Superior temporal gyrus (tissue), 1 donor: ENCODE results near the gene CPNE2.
"Not testable (repeated sequence)": the region's sequence is repeated elsewhere in the genome, so short reads cannot be mapped to it uniquely, and the experiment has no call there.

Experiments used
- DNase-seq: peaks from one replicate; pipeline ENCODE4 v3.0.0-alpha.2; 2016; ENCODE audit errors: extremely low spot score

Gene CPNE2

GRCh38 chr16:57069635-57070370, 22.6 kb upstream of the CPNE2 start:
- DNase-seq, result no peak

GRCh38 chr16:57070424-57070823, 22.0 kb upstream of the CPNE2 start:
- DNase-seq, result no peak

- DNase-seq, result not testable (repeated sequence)
Measured at GRCh38 chr16:57071081-57071732, 21.2 kb upstream of the CPNE2 start.

GRCh38 chr16:57071831-57072582, 20.4 kb upstream of the CPNE2 start:
- DNase-seq, result no peak

- DNase-seq, result no peak
Measured at GRCh38 chr16:57072616-57073275, 19.6 kb upstream of the CPNE2 start.

- no peak for DNase-seq
Measured at GRCh38 chr16:57077714-57078113, 14.7 kb upstream of the CPNE2 start.

- no peak for DNase-seq
Measured at GRCh38 chr16:57081744-57082143, 10.6 kb upstream of the CPNE2 start.

GRCh38 chr16:57082664-57083063, 9.7 kb upstream of the CPNE2 start:
- no peak for DNase-seq

GRCh38 chr16:57083485-57084126, 8.8 kb upstream of the CPNE2 start:
- no peak for DNase-seq

- DNase-seq, result peak; percentile 94
Measured at GRCh38 chr16:57084257-57084770, 8.1 kb upstream of the CPNE2 start.

- no peak for DNase-seq
Measured at GRCh38 chr16:57084996-57085395, 7.4 kb upstream of the CPNE2 start.

- DNase-seq, result no peak
Measured at GRCh38 chr16:57087003-57087402, 5.4 kb upstream of the CPNE2 start.

- no peak for DNase-seq
Measured at GRCh38 chr16:57089406-57089805, 3.0 kb upstream of the CPNE2 start.

GRCh38 chr16:57091200-57091974, 996 bp upstream of the CPNE2 start:
- DNase-seq, result no peak

- no peak for DNase-seq
Measured at GRCh38 chr16:57092786-57093411, 516 bp downstream of the CPNE2 start.

GRCh38 chr16:57093666-57094564, 1.5 kb downstream of the CPNE2 start:
- no peak for DNase-seq

- DNase-seq, result no peak
Measured at GRCh38 chr16:57094911-57095310, 2.5 kb downstream of the CPNE2 start.

GRCh38 chr16:57096192-57096591, 3.8 kb downstream of the CPNE2 start:
- no peak for DNase-seq

- DNase-seq, result no peak
Measured at GRCh38 chr16:57096793-57097192, 4.4 kb downstream of the CPNE2 start.
